ENCODE data around the gene FNDC3B. TPM values are rescaled to one million over a fixed set of nuclear protein-coding genes. Genes with fewer than 3 reads are reported as not detected.

FNDC3B gene
- total RNA-seq, 1 donor from 2014 or later: 79.2 TPM

DNA sequence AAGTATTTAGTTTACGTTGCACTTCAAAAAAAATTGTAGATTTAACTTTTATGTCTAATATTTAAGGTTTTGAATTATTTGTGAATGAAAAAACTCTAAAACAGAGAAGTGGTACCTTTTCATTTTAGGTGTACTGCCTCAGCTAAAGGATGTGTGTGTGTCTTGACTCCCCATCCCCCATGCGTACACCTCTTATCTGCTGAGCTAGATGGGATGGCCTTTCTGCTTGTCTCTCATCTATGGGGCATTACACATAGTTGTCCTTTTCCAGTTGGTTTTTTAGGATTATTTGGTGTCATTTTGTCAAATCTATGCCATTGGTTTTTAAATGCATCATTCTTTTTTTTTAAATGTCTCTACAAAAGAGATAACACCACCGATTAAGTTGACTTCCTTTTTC, 110.9 kb downstream of the FNDC3B start:
- H3K4me3 Mint-ChIP-seq: no peak overlapping the region
- no peak for TF ChIP-seq CTCF (conservative IDR thresholded peaks at IDR 0.05)
- no peaks in the 10 kb centered on the region for H3K27me3 Mint-ChIP-seq
- peaks cover 20% of the 10 kb centered on the region for H3K36me3 Mint-ChIP-seq
- no peak overlapping the region for H3K27ac Mint-ChIP-seq
- DNase-seq (ENCODE audit: extremely low spot score, unreplicated experiment): no peak
- peaks cover 63% of the 10 kb centered on the region for H3K4me1 Mint-ChIP-seq (ENCODE audit: unreplicated experiment)
- H3K9me3 Mint-ChIP-seq: peaks cover 4% of the 10 kb centered on the region

DNA sequence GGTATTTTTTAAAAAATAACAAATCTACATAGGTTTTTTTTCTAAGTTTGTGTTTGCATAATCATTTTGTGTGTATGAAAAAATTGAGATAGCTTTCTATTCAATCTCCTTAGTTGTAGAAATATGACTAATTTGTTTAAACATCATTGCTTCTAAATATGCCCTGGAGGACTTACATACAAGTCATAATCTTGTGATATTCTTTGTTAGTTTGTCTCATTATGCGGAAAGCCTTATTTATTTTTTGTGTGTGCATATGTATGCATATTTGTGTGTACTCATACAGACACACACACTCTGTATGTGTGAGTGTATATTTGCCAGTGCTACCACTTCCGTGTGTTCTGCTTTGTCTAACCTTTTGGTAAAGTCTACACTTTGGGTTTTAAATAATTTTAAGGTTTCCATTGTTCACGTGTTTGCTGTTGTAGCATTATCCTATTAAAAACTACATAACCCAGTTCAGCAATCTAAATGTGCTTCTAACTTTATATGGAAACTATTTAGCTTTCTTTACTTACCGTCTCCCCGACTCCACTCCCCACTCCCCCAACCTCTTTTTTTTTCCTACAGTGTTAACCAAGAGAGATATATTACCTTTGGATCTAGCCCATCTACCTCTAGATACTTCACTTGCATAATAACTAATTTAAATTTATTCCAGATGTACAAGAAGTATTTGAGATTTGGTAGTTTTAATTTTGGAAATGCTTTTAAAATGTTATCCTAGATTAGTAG, 111.7 kb downstream of the FNDC3B start:
- Mint-ChIP-seq H3K27ac (no peak overlapping the region), H3K4me3 (no peak overlapping the region)

GRCh38 chr3:172151651-172152649, 112.6 kb downstream of the FNDC3B start:
- Mint-ChIP-seq H3K27ac (peak overlapping the region; percentile 69), H3K36me3 (peaks cover 12% of the 10 kb centered on the region), H3K9me3 (no peaks in the 10 kb centered on the region), H3K4me3 (peak overlapping the region; percentile 33), H3K4me1 (ENCODE audit: unreplicated experiment) (peaks cover 70% of the 10 kb centered on the region), H3K27me3 (no peaks in the 10 kb centered on the region)
- no peak for TF ChIP-seq CTCF (conservative IDR thresholded peaks at IDR 0.05)
- DNase-seq (ENCODE audit: extremely low spot score, unreplicated experiment): no peak

More for the DNA sequence above, 111.7 kb downstream of the FNDC3B start:
- no peak for DNase-seq (ENCODE audit: extremely low spot score, unreplicated experiment)
- H3K27me3 Mint-ChIP-seq: no peaks in the 10 kb centered on the region
- no peak for TF ChIP-seq CTCF (conservative IDR thresholded peaks at IDR 0.05)
- H3K36me3 Mint-ChIP-seq: peaks cover 17% of the 10 kb centered on the region
- H3K9me3 Mint-ChIP-seq: peaks cover 4% of the 10 kb centered on the region
- H3K4me1 Mint-ChIP-seq (ENCODE audit: unreplicated experiment): peaks cover 69% of the 10 kb centered on the region

DNA sequence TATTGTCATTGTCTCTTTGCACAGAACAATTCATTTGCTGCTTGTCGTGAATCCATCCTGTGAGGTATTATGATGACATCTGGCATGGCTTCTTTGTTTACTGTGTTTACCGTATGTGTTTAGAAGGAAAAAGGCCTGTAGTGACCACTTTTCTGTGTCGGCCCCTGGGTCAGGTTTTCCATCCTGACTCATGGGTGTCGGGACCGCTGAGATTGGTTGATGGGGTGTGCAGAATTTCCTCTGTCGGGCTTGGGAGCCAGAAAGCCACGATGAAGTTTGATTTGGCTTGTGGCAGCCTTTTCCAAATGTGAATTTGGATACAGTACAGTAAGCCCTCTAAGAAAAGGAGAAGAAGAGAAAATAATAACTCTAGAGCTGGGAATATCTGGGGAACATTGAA, 113.5 kb downstream of the FNDC3B start:
- Mint-ChIP-seq H3K36me3 (peaks cover 8% of the 10 kb centered on the region), H3K4me1 (ENCODE audit: unreplicated experiment) (peaks cover 71% of the 10 kb centered on the region), H3K4me3 (peak overlapping the region; percentile 46), H3K9me3 (no peaks in the 10 kb centered on the region), H3K27ac (peak overlapping the region; percentile 61), H3K27me3 (no peaks in the 10 kb centered on the region)
- DNase-seq (ENCODE audit: extremely low spot score, unreplicated experiment): no peak
- no peak for TF ChIP-seq CTCF (conservative IDR thresholded peaks at IDR 0.05)

DNA sequence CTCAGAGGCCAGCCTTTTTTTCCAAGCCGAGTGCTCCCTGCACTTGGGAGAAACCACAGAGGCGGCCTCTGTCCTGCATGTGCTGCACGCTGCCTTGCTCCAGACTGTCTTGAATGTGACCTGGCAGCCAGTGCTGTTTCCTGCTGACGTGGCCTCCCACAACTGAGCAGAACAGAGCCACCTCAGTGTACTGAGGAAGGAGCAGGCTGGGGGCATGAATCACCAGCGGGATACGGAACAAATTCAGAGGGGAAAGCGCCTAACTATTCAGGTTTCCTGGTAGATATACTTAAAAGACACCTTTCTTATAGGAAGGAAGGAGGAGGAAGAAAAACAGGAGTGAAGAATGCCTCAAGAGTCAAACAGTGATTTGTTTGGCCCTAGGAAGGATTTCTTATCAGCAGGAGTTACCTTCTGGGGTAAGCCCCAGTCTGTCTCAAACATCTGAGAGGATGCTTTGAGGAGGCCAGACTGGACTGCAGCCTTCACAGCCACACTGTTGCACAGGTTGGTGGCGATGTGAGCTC, 114.0 kb downstream of the FNDC3B start:
- peak overlapping the region; percentile 46 for H3K4me3 Mint-ChIP-seq
- no peak for DNase-seq (ENCODE audit: extremely low spot score, unreplicated experiment)
- TF ChIP-seq CTCF (conservative IDR thresholded peaks at IDR 0.05): no peak
- peak overlapping the region; percentile 61 for H3K27ac Mint-ChIP-seq
- no peaks in the 10 kb centered on the region for H3K27me3 Mint-ChIP-seq
- H3K4me1 Mint-ChIP-seq (ENCODE audit: unreplicated experiment): peaks cover 68% of the 10 kb centered on the region
- H3K36me3 Mint-ChIP-seq: peaks cover 11% of the 10 kb centered on the region
- H3K9me3 Mint-ChIP-seq: peaks cover 3% of the 10 kb centered on the region

Measured in type B pancreatic cell (in vitro differentiated cells).